Uterus (tissue), 4 donors: ENCODE results near the gene ARHGAP18. TPM values are rescaled to one million over a fixed set of nuclear protein-coding genes. Genes with fewer than 3 reads are reported as not detected.

Experiments used
- DNase-seq, 2 donors: peaks; one replicate each; pipeline ENCODE4 v3.0.0-alpha.2; 2019 to 2020
- H3K27ac ChIP-seq, 2 donors: fragments of 200-600 bp; sonication (generic); 1 replicate in 1 of 2; 2 replicates in 1 of 2; pipeline ENCODE4 v1.5.1; 2016 to 2018
- H3K27me3 ChIP-seq, 2 donors: fragments of 200-600 bp; sonication (generic); one replicate each; pipeline ENCODE4 v1.5.1; 2018 to 2019; ENCODE audit warnings: control low read depth in 1 of 2
- H3K36me3 ChIP-seq, 2 donors: fragments of 200-600 bp; sonication (generic); one replicate each; pipeline ENCODE4 v1.5.1; 2019; ENCODE audit warnings: control low read depth in 1 of 2
- H3K4me1 ChIP-seq, 2 donors: fragments of 200-600 bp; sonication (generic); one replicate each; pipeline ENCODE4 v1.5.1; 2018 to 2019; ENCODE audit warnings: control low read depth in 1 of 2
- H3K4me3 ChIP-seq, 2 donors: fragments of 200-600 bp; sonication (generic); 1 replicate in 1 of 2; 2 replicates in 1 of 2; pipeline ENCODE4 v1.5.1; 2018 to 2019; ENCODE audit warnings: mild to moderate bottlenecking in 1 of 2
- H3K9me3 ChIP-seq, 2 donors: fragments of 200-600 bp; sonication (generic); one replicate each; pipeline ENCODE4 v1.5.1; 2019; ENCODE audit warnings: control low read depth in 1 of 2
- POLR2A ChIP-seq, 2 donors: fragments of 450-650 bp; IDR thresholded peaks; one replicate each; pipeline ENCODE4 v1.6.1; 2016; ENCODE audit warnings: antibody characterized with exemption in 2 of 2, mild to moderate bottlenecking in 1 of 2, moderate library complexity in 1 of 2
- intact Hi-C: fragments of 100-400 bp; cut with DNase I; formaldehyde crosslinking; loops from one replicate; pipeline ENCODE4 v1.15.1; 2023; ENCODE audit warnings: low total_unique reads
- total RNA-seq, 4 donors: library from RNA; depleted of rRNA in 3 of 4; stranded (reverse); fragments of >200 nt in 3 of 4; gene quantifications; one replicate each; pipeline versions ENCODE4 v1.1.0 to v1.2.4, GENCODE V29; 2014 to 2023
- TF ChIP-seq, protein P1 (sequence below), 4 experiments: fragments of 200-600 bp in 2 of 4; fragments of 450-650 bp in 2 of 4; sonication (generic) in 2 of 4; IDR thresholded peaks; one replicate each; pipeline ENCODE4 v1.5.1; 2016 to 2019; ENCODE audit warnings: antibody characterized with exemption in 4 of 4, mild to moderate bottlenecking in 2 of 4, moderate library complexity in 1 of 4
- donor health status: DM: yes; HTN: yes; CAD: no.

ARHGAP18 gene
- total RNA-seq, 4 donors from 2014 or later, result 6.3 to 36.7 (median 15.4) TPM

GRCh38 chr6:129685662-129686031, 24.3 kb downstream of the ARHGAP18 start:
- Histone ChIP-seq H3K27ac (peak overlapping the region in 1 of 2 donors; percentile 93), H3K27me3 (no peaks in the 10 kb centered on the region), H3K9me3 (no peaks in the 10 kb centered on the region), H3K36me3 (no peaks in the 10 kb centered on the region), H3K4me1 (no peaks in the 10 kb centered on the region), H3K4me3 (no peak overlapping the region)
- DNase-seq, result no peak
- TF ChIP-seq, protein P1, sequence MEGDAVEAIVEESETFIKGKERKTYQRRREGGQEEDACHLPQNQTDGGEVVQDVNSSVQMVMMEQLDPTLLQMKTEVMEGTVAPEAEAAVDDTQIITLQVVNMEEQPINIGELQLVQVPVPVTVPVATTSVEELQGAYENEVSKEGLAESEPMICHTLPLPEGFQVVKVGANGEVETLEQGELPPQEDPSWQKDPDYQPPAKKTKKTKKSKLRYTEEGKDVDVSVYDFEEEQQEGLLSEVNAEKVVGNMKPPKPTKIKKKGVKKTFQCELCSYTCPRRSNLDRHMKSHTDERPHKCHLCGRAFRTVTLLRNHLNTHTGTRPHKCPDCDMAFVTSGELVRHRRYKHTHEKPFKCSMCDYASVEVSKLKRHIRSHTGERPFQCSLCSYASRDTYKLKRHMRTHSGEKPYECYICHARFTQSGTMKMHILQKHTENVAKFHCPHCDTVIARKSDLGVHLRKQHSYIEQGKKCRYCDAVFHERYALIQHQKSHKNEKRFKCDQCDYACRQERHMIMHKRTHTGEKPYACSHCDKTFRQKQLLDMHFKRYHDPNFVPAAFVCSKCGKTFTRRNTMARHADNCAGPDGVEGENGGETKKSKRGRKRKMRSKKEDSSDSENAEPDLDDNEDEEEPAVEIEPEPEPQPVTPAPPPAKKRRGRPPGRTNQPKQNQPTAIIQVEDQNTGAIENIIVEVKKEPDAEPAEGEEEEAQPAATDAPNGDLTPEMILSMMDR (IDR thresholded peaks at IDR 0.05), result no peak
- TF ChIP-seq POLR2A (IDR thresholded peaks at IDR 0.05), result no peak
- intact Hi-C loops, result no loop called here

DNA sequence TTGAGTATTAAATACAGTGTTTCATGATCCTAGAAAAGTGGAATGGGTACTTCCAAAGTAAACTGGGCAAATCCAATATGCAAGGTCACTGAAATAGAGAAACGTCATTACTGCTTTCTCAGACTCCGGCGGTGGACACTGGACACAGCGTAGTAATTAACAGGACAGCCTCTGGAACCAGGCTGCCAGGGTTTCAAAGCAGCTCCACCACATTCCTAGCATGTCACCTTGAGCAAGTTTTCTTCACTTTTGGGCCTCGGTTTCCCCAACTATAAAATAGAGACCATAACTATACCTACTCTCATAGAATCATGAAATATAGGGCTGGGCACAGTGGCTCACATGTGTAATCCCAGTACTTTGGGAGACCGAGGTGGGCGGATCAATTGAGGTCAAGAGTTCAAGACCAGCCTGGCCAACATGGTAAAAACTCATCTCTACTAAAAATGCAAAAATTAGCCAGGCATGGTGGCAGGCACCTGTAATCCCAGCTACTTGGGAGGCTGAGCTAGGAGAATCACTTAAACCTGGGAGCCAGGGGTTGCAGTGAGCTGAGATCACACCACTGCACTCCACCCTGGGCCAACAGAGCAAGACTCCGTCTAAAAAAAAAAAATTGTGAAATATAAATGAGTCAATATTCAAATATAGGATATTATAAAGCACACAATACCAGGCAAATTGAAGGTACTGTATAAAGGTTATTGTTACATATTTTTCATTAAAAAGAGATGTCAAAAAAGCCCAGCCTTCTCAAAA, 24.9 kb downstream of the ARHGAP18 start:
- H3K9me3 ChIP-seq, result no peaks in the 10 kb centered on the region
- DNase-seq, result no peak
- peak overlapping the region; percentile 59 to 93 for H3K27ac ChIP-seq
- no peaks in the 10 kb centered on the region for H3K36me3 ChIP-seq
- no peak for TF ChIP-seq POLR2A (IDR thresholded peaks at IDR 0.05)
- TF ChIP-seq, protein P1 (IDR thresholded peaks at IDR 0.05), result no peak
- no peaks in the 10 kb centered on the region for H3K27me3 ChIP-seq
- intact Hi-C loops, result no loop called here
- H3K4me3 ChIP-seq, result no peak overlapping the region
- no peaks in the 10 kb centered on the region for H3K4me1 ChIP-seq

DNA sequence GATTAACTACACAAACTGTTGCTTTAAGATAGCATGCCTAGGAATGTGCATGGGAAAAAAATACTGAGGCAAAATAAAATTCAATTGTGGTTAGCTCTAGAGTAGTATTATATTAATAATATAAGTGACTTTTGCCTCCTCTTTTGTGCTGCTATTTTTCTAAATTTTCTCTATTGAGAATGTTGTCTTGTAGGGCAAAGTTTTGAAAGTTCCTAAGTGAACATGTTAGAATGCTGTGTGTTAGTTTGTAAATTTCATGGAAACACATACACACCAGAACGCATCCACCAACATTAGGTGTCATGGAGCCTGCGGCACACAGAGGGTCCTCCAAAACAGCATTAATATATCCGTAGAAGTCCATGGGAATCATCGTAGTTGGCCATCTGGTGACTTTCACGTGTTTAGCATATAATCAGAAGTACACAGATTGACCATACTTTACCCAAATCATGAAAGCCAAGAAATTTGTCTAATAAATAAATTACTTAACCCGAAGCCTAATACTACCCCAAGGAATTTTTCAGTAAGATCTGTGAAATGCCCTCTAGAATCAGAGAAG, 25.6 kb downstream of the ARHGAP18 start:
- Histone ChIP-seq H3K9me3 (no peaks in the 10 kb centered on the region), H3K27me3 (no peaks in the 10 kb centered on the region), H3K4me1 (no peaks in the 10 kb centered on the region), H3K36me3 (no peaks in the 10 kb centered on the region), H3K27ac (peak overlapping the region; percentile 59 to 93), H3K4me3 (no peak overlapping the region)
- intact Hi-C loops, result no loop called here
- TF ChIP-seq POLR2A (IDR thresholded peaks at IDR 0.05), result no peak
- TF ChIP-seq, protein P1 (IDR thresholded peaks at IDR 0.05), result no peak
- no peak for DNase-seq

DNA sequence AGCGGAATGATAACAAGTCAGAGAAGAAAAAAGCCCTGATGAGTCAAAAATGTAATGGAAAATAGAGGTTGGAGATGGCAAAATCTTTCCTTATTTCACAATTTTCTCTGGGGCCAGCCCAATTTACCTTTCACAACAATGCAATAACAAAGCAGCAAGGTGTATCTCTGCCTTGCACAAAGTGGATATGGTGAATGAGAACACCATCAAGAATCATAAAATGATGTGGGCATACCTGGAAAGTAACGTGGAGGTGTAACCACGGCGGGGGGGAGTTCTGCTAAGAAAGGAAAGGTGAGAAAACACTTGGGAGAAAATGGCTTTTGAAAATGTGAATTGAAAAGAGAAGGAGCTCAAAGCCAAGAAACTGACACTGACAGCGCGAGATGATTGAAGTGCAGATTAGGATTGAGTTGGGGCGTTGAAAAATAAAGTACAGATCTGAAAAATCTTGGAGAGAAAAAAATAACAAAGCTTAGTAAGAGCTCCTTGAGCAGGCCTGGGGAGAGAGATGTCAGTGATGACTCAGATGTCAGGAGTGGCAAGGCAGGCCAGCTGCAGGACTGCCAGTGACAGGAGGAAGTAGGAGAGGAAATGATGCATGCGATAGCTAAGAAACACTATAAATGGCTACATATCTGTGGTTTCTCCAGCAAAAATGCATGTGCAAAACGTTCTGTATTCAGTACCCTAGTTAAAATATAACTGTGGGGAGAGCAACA, 26.2 kb downstream of the ARHGAP18 start:
- TF ChIP-seq, protein P1 (IDR thresholded peaks at IDR 0.05), result no peak
- peak in 1 of 2 donors; percentile 18 for TF ChIP-seq POLR2A (IDR thresholded peaks at IDR 0.05)
- H3K36me3 ChIP-seq, result no peaks in the 10 kb centered on the region
- intact Hi-C loops, result no loop called here
- no peaks in the 10 kb centered on the region for H3K9me3 ChIP-seq
- peak overlapping the region; percentile 59 to 93 for H3K27ac ChIP-seq
- H3K4me1 ChIP-seq, result no peaks in the 10 kb centered on the region
- no peaks in the 10 kb centered on the region for H3K27me3 ChIP-seq
- no peak overlapping the region for H3K4me3 ChIP-seq
- peak; percentile 65 to 71 for DNase-seq

- no peaks in the 10 kb centered on the region for H3K27me3 ChIP-seq
- TF ChIP-seq, protein P1 (IDR thresholded peaks at IDR 0.05), result no peak
- no peak for TF ChIP-seq POLR2A (IDR thresholded peaks at IDR 0.05)
- intact Hi-C loops, result no loop called here
- no peaks in the 10 kb centered on the region for H3K36me3 ChIP-seq
- H3K27ac ChIP-seq, result peak overlapping the region in 1 of 2 donors; percentile 93
- no peak for DNase-seq
- no peaks in the 10 kb centered on the region for H3K9me3 ChIP-seq
- H3K4me3 ChIP-seq, result no peak overlapping the region
- H3K4me1 ChIP-seq, result no peaks in the 10 kb centered on the region
Observed at GRCh38 chr6:129681913-129682205, 28.1 kb downstream of the ARHGAP18 start.
